ENCODE data around the gene ADM5.

DNA sequence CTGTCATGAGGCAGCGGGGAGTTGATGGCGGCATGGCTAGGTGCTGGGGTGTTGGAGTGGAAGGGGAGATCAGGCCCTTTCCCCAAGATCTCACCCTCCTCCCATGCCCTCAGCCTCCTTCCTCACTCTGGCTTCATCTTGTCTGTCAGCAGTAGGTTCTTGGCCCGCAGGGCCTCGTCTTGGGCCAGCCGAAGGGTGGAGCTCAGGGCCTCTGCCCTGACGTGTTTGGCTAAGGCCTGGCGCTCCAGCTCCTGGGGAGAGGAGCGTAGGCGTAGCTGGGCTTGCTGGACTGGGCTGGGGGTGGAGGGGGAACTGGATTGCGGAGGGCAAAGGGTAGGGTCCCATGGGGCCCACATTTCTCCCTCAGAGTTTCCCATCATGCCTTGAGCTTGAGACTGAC, 50.5 kb downstream of the ADM5 start:
- TF ChIP-seq POLR2AphosphoS5 (IDR thresholded peaks at IDR 0.05; ENCODE audit: low read depth, low read length), result no peak
- TF ChIP-seq, protein P1, sequence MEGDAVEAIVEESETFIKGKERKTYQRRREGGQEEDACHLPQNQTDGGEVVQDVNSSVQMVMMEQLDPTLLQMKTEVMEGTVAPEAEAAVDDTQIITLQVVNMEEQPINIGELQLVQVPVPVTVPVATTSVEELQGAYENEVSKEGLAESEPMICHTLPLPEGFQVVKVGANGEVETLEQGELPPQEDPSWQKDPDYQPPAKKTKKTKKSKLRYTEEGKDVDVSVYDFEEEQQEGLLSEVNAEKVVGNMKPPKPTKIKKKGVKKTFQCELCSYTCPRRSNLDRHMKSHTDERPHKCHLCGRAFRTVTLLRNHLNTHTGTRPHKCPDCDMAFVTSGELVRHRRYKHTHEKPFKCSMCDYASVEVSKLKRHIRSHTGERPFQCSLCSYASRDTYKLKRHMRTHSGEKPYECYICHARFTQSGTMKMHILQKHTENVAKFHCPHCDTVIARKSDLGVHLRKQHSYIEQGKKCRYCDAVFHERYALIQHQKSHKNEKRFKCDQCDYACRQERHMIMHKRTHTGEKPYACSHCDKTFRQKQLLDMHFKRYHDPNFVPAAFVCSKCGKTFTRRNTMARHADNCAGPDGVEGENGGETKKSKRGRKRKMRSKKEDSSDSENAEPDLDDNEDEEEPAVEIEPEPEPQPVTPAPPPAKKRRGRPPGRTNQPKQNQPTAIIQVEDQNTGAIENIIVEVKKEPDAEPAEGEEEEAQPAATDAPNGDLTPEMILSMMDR (IDR thresholded peaks at IDR 0.05), result no peak

Measured in Panc1 (cell line).